HG02763 (cell line): ENCODE measurements around the gene KCNC3.

Experiments used
- ATAC-seq: cut with Tn5 transposase; IDR thresholded peaks from one replicate; pipeline ENCODE4 v1.9.1; 2021; ENCODE audit warnings: mild to moderate bottlenecking, moderate library complexity; ENCODE audit not compliant: unreplicated experiment

Gene KCNC3

GRCh38 chr19:50328224-50328872 is 829 bp downstream of the KCNC3 start:
- ATAC-seq, result no peak

GRCh38 chr19:50327461-50328223 is 1.5 kb downstream of the KCNC3 start:
- ATAC-seq, result no peak

GRCh38 chr19:50327013-50327412 is 2.2 kb downstream of the KCNC3 start:
- no peak for ATAC-seq

- ATAC-seq, result no peak
Measured at GRCh38 chr19:50326101-50326664, 3.0 kb downstream of the KCNC3 start.

- ATAC-seq, result no peak
Measured at GRCh38 chr19:50325310-50326100, 3.7 kb downstream of the KCNC3 start.

GRCh38 chr19:50324331-50324730 is 4.8 kb downstream of the KCNC3 start:
- ATAC-seq, result no peak

GRCh38 chr19:50323782-50324133 is 5.4 kb downstream of the KCNC3 start:
- no peak for ATAC-seq

GRCh38 chr19:50322931-50323781 is 6.0 kb downstream of the KCNC3 start:
- no peak for ATAC-seq

GRCh38 chr19:50322234-50322633 is 6.9 kb downstream of the KCNC3 start:
- no peak for ATAC-seq

- ATAC-seq, result no peak
Measured at GRCh38 chr19:50321831-50322230, 7.3 kb downstream of the KCNC3 start.

GRCh38 chr19:50320596-50320995 is 8.6 kb downstream of the KCNC3 start:
- ATAC-seq, result no peak

- ATAC-seq, result no peak
Measured at GRCh38 chr19:50320051-50320450, 9.1 kb downstream of the KCNC3 start.

GRCh38 chr19:50319156-50319555 is 10.0 kb downstream of the KCNC3 start:
- no peak for ATAC-seq

- no peak for ATAC-seq
Measured at GRCh38 chr19:50318438-50318837, 10.7 kb downstream of the KCNC3 start.

- ATAC-seq, result no peak
Measured at GRCh38 chr19:50317115-50317514, 12.1 kb downstream of the KCNC3 start.

- ATAC-seq, result no peak
Measured at GRCh38 chr19:50315773-50316448, 13.3 kb downstream of the KCNC3 start.

- ATAC-seq, result no peak
Measured at GRCh38 chr19:50314724-50315708, 14.2 kb downstream of the KCNC3 start.

- ATAC-seq, result no peak
Measured at GRCh38 chr19:50313812-50314536, 15.2 kb downstream of the KCNC3 start.
